GM12878 (cell line): ENCODE data around the gene EML3. TPM values are rescaled to one million over a fixed set of nuclear protein-coding genes. Genes with fewer than 3 reads are reported as not detected.
"Not testable (repeated sequence)": the region's sequence is repeated elsewhere in the genome, so short reads cannot be mapped to it uniquely, and the experiment has no call there.

ENCODE experiments used
- ATAC-seq: fragments of 200-7000 bp; cut with Tn5 transposase; 3 replicates; pipeline ENCODE4 v1.9.1; 2020; ENCODE audit warnings: mild to moderate bottlenecking, moderate library complexity
- BruUV-seq: library from RNA; stranded (reverse); fragments of 400-500 nt; replicated peaks from 2 replicates; lab custom pipeline; 2021; lab: Mats Ljungman, UMichigan
- CTCF ChIA-PET: fragments of 300-600 bp; sonication (Branson Sonifier 250); formaldehyde crosslinking; extraction: SDS; loops from one replicate; lab custom pipeline; 2021; ENCODE audit warnings: inconsistent platforms; lab: Yijun Ruan, JAX
- POLR2A ChIA-PET: fragments of 350-600 bp; formaldehyde crosslinking; extraction: SDS; loops from one replicate; lab custom pipeline; 2021; ENCODE audit warnings: inconsistent platforms; lab: Charles Lee
- RAD21 ChIA-PET: fragments of 300-600 bp; sonication (Branson Sonifier 250); formaldehyde crosslinking; loops from one replicate; lab custom pipeline; 2023; ENCODE audit warnings: antibody characterized with exemption; ENCODE audit not compliant: unreplicated experiment; lab: Charles Lee
- SMC1A ChIA-PET: fragments of 300-600 bp; sonication (Branson Sonifier 250); formaldehyde crosslinking; loops from one replicate; lab custom pipeline; 2023; ENCODE audit not compliant: unreplicated experiment, uncharacterized antibody; lab: Charles Lee
- DNase-seq: peaks from one replicate; pipeline ENCODE4 v3.0.0-alpha.2; 2011; ENCODE audit warnings: low read depth, low spot score
- FAIRE-seq: peaks from 3 replicates; lab custom pipeline; 2011; peaks lifted over from hg19 to GRCh38; lab: Jason Lieb, UNC
- H2AFZ ChIP-seq: 2 replicates; pipeline ENCODE4 v1.6.0; 2011; ENCODE audit warnings: low read depth, low read length, control low read depth; ENCODE audit not compliant: control insufficient read depth
- H3K27ac ChIP-seq: 2 replicates; pipeline ENCODE4 v1.5.1; 2011; ENCODE audit warnings: control low read depth; ENCODE audit not compliant: control insufficient read depth, insufficient read depth
- H3K27me3 ChIP-seq, 2 experiments: replicated peaks in 1 of 2; 2 replicates each; pipeline versions ENCODE4 v1.6.0 to v1.6.1; 2011; ENCODE audit warnings: low read length in 1 of 2; ENCODE audit not compliant: control insufficient read depth in 2 of 2, insufficient read depth in 2 of 2
- H3K36me3 ChIP-seq, 2 experiments: 2 replicates each; pipeline ENCODE4 v1.5.1; 2011; ENCODE audit warnings: low read length in 1 of 2; ENCODE audit not compliant: control insufficient read depth in 2 of 2, insufficient read depth in 2 of 2
- H3K4me1 ChIP-seq: 2 replicates; pipeline ENCODE4 v1.6.1; 2011; ENCODE audit warnings: mild to moderate bottlenecking, low read length, moderate library complexity, mixed read lengths; ENCODE audit not compliant: control insufficient read depth, insufficient read depth
- H3K4me2 ChIP-seq: 2 replicates; pipeline ENCODE4 v1.6.0; 2011; ENCODE audit warnings: control low read depth; ENCODE audit not compliant: control insufficient read depth, insufficient read depth
- H3K4me3 ChIP-seq: fragments of 200-600 bp; sonication (generic); 2 replicates; pipeline ENCODE4 v1.5.1; 2016
- H3K79me2 ChIP-seq: 2 replicates; pipeline ENCODE4 v1.6.0; 2011; ENCODE audit warnings: low read length; ENCODE audit not compliant: control insufficient read depth, insufficient read depth
- H3K9ac ChIP-seq: 2 replicates; pipeline ENCODE4 v1.8.0; 2011; ENCODE audit warnings: low read length, control low read depth, mixed read lengths; ENCODE audit not compliant: control insufficient read depth, insufficient read depth
- H3K9me3 ChIP-seq: replicated peaks from 3 replicates; pipeline ENCODE4 v1.5.1; 2011; ENCODE audit warnings: mild to moderate bottlenecking, low read length; ENCODE audit not compliant: control insufficient read depth, insufficient read depth
- H4K20me1 ChIP-seq: 2 replicates; pipeline ENCODE4 v1.6.0; 2011; ENCODE audit not compliant: control insufficient read depth, insufficient read depth
- HDGF ChIP-seq: fragments of 450-650 bp; IDR thresholded peaks from 2 replicates; pipeline ENCODE4 v1.6.1; 2016; ENCODE audit warnings: antibody characterized with exemption
- USF1 ChIP-seq: IDR thresholded peaks from 2 replicates; pipeline ENCODE4 v1.6.1; 2011; ENCODE audit warnings: borderline replicate concordance, low read depth, mild to moderate bottlenecking, moderate library complexity, mixed read lengths, low read length; ENCODE audit not compliant: insufficient read depth; ENCODE audit errors: extremely low read length
- WGBS: methylation state at CpG from one replicate; pipeline ENCODE4 v1.1.6; 2016; ENCODE audit warnings: low lambda C conversion rate; ENCODE audit not compliant: insufficient replicate concordance, insufficient coverage; ENCODE audit errors: missing lambda C conversion rate; 5-methylcytosine and 5-hydroxymethylcytosine counted together
- in situ Hi-C: fragments of 300-500 bp; cut with MboI; formaldehyde crosslinking; loops from 9 replicates; pipeline ENCODE4 v1.14.3; 2018; ENCODE audit warnings: mixed read lengths
- intact Hi-C: fragments of 100-400 bp; cut with micrococcal nuclease; formaldehyde crosslinking; loops from one replicate; pipeline ENCODE4 v1.14.2; 2022; ENCODE audit not compliant: unreplicated experiment
- polyA plus RNA-seq, 11 experiments: library from polyadenylated mRNA; depleted of rRNA in 4 of 11; unstranded in 6 of 11; stranded (reverse) in 5 of 11; fragments of >200 nt; fragmentation: Nextera tagmentation in 4 of 11; fragmentation: Illumina TruSeq in 1 of 11; extraction: Ambion mirVana in 4 of 11; extraction: Trizol in 1 of 11; gene quantifications; 1 replicate in 1 of 11; 2 replicates in 10 of 11; pipeline versions ENCODE4 v1.2.1 to v1.2.3, GENCODE V29; 2011 to 2016; ENCODE audit warnings: inconsistent platforms in 2 of 11, missing spikeins in 2 of 11, low read depth in 1 of 11
- total RNA-seq, 4 experiments: library from RNA; depleted of rRNA in 3 of 4; stranded (reverse); fragments of >200 nt in 3 of 4; fragmentation: Illumina TruSeq in 1 of 4; extraction: Trizol in 1 of 4; gene quantifications; 2 replicates each; pipeline versions ENCODE4 v1.2.1 to v1.2.3, GENCODE V29; 2013 to 2021

The EML3 gene
- total and polyA plus RNA-seq, 10 of the 15 experiments (the other 5 are each of a cell fraction or from before 2014, with no cell fraction given): 0.58 to 82.5 (median 24.8) TPM

- H4K20me1 ChIP-seq: no peaks in the 10 kb centered on the region
- FAIRE-seq (peak; percentile 13), ATAC-seq (no peak), DNase-seq (no peak)
- 6% methylated on average over 8 of the region's 8 CpGs for WGBS
- TSS peak; percentile 68 for BruUV-seq
- H3K27me3 ChIP-seq: no peaks in the 10 kb centered on the region
- peaks cover 11% of the 10 kb centered on the region for H3K79me2 ChIP-seq
- TF ChIP-seq USF1 (no peak), HDGF (peak; percentile 15; the same call in 1 of the 2 replicates)
- H3K9me3 ChIP-seq: no peaks in the 10 kb centered on the region
- in situ Hi-C loops: no loop called here
- RAD21 ChIA-PET: interaction anchor here (0.8 to 3.3 kb wide), 10 partner anchors 10 to 237 kb away, joined by 3 to 25 read pairs (median 5); partner anchors contain the start of genes C11orf98, CSKMT, EEF1G and HNRNPUL2
- peaks cover 3 to 8% of the 10 kb centered on the region in 2 experiments; a peak in 3 of 4 replicates for H3K36me3 ChIP-seq
- peak overlapping the region; percentile 96 for H3K9ac ChIP-seq
- 0 out of 2 replicates have a peak, but pooled peaks cover 4% of the 10 kb centered on the region for H3K4me1 ChIP-seq
- POLR2A ChIA-PET: interaction anchor here (0.6 to 5.0 kb wide), 26 partner anchors 8 to 240 kb away, joined by 3 to 50 read pairs (median 5); partner anchors contain the start of genes C11orf98, CSKMT, EEF1G and EML3
- peak overlapping the region; percentile 84 for H3K4me3 ChIP-seq
- SMC1A ChIA-PET: interaction anchor here (0.6 to 2.6 kb wide), 15 partner anchors 9 to 241 kb away, joined by 3 to 11 read pairs (median 4); partner anchors contain the start of genes C11orf98, CSKMT, MTA2 and TUT1
- intact Hi-C loops: no loop called here
- peak overlapping the region; percentile 81 for H3K27ac ChIP-seq
- peak overlapping the region; percentile 98 for H3K4me2 ChIP-seq
- CTCF ChIA-PET: interaction anchor here (0.7 to 2.8 kb wide), 13 partner anchors 10 to 228 kb away, joined by 3 to 12 read pairs (median 4); partner anchors contain the start of genes C11orf98, CSKMT, HNRNPUL2 and TUT1
- H2AFZ ChIP-seq: peak overlapping the region; percentile 67
Observed at GRCh38 chr11:62621027-62621566, 8.5 kb upstream of the EML3 start.

- H3K9ac ChIP-seq, SMC1A ChIA-PET, intact Hi-C loops, RAD21 ChIA-PET, BruUV-seq, H3K4me2 ChIP-seq, H3K27ac ChIP-seq, H3K36me3 ChIP-seq, H3K4me1 ChIP-seq, H3K4me3 ChIP-seq, H3K9me3 ChIP-seq, H2AFZ ChIP-seq, FAIRE-seq, H3K27me3 ChIP-seq, DNase-seq, ATAC-seq, CTCF ChIA-PET, in situ Hi-C loops, H4K20me1 ChIP-seq: not testable (repeated sequence)
- 96% methylated on average over 9 of the region's 14 CpGs for WGBS
- peaks cover 11% of the 10 kb centered on the region for H3K79me2 ChIP-seq
- POLR2A ChIA-PET: interaction anchor here (0.5 to 1.1 kb wide), 3 partner anchors 18 to 25 kb away, joined by 3 to 5 read pairs (median 3); partner anchors contain the start of gene TUT1
Observed at GRCh38 chr11:62616957-62617356, 4.4 kb upstream of the EML3 start.
